VCaP (cell line): ENCODE results near the gene DMP1.

ENCODE experiments used
- H3K27ac ChIP-seq: fragments of 450-650 bp; 2 replicates; pipeline ENCODE4 v1.5.1; 2017
- TF ChIP-seq, protein P1 (sequence below): fragments of 450-650 bp; conservative IDR thresholded peaks from 2 replicates; pipeline ENCODE4 v1.5.1; 2017; ENCODE audit warnings: mild to moderate bottlenecking, moderate library complexity

The DMP1 gene

DNA sequence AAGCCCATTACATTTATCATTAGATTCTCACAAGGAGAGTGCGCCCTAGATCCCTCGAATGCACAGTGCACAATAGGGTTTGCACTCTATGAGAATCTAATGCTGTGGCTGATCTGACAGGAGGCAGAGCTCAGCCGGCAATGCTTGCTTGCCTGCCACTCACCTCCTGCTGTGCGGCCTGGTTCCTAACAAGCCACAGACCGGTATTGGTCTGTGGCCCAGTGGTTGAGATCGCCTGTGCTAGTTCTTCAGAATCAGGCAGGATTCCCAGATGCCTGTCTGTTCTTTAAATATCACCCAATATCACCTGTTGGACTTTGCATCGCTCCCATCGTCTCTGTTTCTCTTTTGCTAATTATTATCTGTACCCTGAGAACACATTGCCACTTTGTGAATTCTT, 27.8 kb upstream of the DMP1 start:
- TF ChIP-seq, protein P1, sequence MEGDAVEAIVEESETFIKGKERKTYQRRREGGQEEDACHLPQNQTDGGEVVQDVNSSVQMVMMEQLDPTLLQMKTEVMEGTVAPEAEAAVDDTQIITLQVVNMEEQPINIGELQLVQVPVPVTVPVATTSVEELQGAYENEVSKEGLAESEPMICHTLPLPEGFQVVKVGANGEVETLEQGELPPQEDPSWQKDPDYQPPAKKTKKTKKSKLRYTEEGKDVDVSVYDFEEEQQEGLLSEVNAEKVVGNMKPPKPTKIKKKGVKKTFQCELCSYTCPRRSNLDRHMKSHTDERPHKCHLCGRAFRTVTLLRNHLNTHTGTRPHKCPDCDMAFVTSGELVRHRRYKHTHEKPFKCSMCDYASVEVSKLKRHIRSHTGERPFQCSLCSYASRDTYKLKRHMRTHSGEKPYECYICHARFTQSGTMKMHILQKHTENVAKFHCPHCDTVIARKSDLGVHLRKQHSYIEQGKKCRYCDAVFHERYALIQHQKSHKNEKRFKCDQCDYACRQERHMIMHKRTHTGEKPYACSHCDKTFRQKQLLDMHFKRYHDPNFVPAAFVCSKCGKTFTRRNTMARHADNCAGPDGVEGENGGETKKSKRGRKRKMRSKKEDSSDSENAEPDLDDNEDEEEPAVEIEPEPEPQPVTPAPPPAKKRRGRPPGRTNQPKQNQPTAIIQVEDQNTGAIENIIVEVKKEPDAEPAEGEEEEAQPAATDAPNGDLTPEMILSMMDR: no peak
- H3K27ac ChIP-seq: no peak overlapping the region

DNA sequence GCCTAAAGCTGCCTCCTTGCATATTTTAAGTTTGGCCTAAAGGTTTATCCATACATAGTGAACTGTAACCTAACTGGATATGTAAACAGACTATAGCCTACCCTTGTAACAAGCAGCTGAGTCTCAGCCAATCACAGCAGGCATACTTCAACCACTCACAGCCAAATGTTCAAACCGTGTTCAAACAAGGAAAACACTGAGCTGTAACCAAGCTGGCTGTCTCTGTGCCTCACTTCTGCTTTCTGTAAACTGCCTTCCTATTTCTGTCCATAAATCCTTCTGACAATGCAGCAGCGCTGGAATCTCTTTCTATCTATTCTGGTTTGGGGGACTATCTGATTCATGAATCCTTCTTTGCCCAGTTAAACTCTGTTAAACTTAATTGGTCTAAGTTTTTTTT, 25.4 kb upstream of the DMP1 start:
- no peak overlapping the region for H3K27ac ChIP-seq
- TF ChIP-seq, protein P1: no peak

DNA sequence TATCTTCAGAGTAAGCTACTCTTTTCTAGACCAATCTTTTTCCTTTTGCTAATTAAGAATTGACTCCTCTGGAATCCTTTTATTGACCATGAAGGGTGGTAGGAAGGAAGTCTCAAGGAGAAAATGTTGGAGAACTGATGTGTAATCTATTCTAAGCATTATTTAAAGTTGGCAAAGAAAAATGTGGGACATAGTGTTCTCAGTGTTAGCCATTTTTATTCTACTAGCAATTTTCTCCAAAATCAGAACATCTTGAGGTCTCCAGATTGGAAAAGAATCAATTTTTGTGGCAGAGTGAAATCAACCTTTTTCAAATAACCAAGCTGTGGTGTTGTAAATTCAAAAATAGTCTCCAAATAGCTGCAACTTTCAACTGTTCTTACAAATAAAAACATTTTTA, 18.4 kb upstream of the DMP1 start:
- TF ChIP-seq, protein P1: no peak
- H3K27ac ChIP-seq: no peak overlapping the region

DNA sequence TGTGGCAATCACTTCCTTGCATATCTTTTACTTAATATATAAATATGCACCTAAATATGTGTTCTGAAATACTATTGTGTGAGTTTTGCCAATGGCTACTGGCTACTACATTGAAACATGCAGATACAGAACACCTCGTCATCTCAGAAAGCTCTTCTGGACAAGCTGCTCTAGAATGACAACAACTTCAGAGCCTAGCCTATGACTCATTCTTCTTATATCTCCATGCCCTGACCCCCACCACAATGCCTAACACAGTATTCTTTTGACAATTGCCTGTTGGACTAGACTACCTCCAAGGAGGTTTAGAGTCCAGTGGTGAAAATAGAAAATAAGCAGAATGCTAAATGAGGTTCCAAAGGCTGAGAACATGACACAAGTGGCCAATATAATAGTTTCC, 17.6 kb upstream of the DMP1 start:
- H3K27ac ChIP-seq: no peak overlapping the region
- TF ChIP-seq, protein P1: no peak

DNA sequence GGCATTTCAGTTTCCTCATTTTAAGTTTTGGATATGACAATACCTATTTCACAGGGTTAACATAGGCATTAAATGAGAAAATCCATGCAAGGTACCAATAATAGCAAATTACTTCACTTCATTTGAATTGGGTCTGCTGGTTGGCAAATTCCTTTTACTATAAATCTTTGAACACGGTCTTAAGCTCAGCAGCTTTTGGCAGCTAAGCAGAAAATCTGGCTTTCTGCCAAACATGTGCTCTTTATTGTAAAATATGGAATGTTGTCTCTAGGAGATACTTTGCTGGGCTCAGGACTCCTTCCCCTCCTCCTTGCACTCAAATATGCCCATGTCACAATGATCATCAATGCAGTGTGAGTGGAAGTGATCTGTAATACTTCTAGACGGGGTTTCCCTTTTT, 16.8 kb upstream of the DMP1 start:
- TF ChIP-seq, protein P1: no peak
- peak overlapping the region; percentile 14; the same call in 1 of the 2 replicates for H3K27ac ChIP-seq

DNA sequence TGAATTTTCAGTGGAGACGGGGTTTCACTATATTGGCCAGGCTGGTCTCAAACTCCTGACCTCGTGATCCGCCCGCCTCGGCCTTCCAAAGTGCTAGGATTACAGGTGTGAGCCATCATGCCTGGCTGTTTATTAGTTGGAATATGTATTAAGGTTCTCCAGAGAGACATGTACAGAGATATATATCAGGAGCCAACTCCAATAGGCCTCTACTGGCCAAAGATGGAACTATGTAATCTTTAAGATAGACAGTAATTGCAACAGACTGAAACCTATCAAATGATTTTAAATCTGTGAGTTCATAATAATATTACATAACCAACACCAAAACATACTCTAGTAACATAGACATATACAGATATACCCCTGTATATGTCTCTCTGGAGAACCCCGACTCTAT, 5.8 kb upstream of the DMP1 start:
- TF ChIP-seq, protein P1: peak; percentile 45; the same call in 1 of the 2 replicates
- H3K27ac ChIP-seq: no peak overlapping the region

DNA sequence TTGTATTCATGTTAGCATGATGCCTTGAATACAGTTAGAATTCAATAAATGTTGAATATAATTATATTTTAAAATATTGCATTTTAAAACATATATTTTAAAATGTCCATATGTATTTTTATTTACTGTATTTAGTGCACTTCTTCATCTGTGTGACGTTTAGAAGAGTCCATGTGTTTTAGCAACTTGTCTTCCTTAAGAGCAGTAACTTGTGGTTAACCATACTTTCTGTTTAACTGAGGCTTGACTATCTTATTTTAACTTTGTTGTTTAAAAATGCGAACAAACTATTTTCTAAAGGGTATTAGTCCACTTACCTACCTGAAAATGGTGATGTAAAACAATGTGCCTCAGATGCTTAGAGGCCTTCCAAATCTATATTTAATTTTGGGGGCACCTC, 858 bp downstream of the DMP1 start:
- no peak overlapping the region for H3K27ac ChIP-seq
- TF ChIP-seq, protein P1: no peak

DNA sequence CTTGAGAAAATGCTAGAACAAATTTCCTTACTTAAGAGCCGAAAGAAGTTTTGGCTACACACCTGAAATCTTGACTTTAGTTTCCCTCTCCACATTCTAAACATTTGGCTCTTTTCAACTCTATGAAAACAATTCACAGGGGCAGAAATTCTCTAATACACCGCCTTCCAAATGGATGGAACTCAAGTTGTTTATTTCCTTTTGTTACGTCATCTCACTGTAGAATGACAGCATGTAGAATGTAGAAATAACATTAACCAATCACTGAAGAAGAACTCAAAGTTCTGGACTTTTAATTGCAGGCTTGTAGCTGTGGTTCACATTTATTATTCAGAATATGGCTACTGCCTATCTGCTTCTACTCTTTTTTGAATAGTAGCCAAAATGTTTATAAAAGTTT, 1.9 kb downstream of the DMP1 start:
- TF ChIP-seq, protein P1: no peak
- no peak overlapping the region for H3K27ac ChIP-seq
